Anterior cingulate cortex (tissue), 58 donors: ENCODE results near the gene MSI2.

Experiments
- DNase-seq, 58 donors: peaks; one replicate each; lab custom pipeline; 2025; lab: John Stamatoyannopoulos, UW

Gene MSI2

DNA sequence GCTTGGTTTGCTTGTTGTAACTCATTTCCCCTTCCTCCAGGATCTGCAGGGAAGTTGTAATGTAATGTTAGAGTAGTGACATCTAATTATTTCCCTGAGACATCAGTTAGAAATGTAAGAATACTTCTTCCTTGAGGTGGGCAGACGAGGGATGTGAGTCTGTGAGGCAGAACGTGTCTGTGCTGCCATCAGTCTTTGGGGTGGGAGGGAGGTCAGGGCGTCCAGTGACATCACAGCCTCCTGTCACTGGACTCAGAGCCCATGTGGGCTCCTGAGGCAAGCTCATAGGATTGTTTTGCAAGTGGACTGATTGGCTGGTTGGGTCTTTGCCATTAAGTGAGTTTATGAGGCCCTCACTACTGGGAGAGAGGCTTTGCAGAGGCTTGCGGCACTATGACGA, 300.0 kb downstream of the MSI2 start:
- DNase-seq, result no peak

DNA sequence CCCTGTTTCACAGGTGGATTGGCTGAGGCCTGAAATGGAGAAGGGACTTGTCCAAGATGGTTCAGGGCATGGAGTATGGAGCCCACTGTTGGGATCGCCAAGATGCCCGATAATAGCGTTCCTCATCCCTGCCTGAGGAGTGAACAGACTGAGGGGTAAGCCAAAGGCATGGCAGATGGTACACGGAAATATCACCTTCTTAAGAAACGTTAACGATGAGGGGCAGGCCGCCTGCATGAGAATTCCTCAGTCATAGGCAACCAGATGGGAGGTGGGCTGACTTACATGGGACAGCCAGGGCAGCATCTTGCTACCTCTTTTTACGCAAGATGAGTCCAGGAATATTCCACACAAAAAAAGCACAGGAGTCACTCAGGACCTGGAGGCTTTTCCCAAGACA, 300.7 kb downstream of the MSI2 start:
- DNase-seq, result no peak

DNA sequence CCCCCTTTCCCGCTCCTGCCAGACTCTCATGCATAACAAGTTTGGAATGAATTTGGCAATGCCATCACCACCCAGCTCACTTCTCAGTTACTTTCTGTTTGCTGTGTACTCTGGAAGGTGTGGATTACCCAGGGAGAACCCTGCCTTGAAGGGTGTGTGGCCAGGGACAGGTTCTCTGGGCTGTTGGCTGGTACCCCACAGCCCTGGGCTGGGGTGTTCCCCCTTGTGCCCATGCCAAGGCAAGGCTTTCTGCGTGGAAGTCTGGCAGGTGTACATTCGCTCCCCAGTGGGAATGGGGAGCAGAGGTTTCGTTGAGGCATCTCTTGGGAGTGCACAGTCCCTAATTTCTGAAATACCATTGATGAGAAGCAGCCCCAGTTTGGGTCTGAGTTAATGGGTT, 301.1 kb downstream of the MSI2 start:
- no peak for DNase-seq

GRCh38 chr17:57557834-57558681, 301.7 kb downstream of the MSI2 start:
- no peak for DNase-seq

DNA sequence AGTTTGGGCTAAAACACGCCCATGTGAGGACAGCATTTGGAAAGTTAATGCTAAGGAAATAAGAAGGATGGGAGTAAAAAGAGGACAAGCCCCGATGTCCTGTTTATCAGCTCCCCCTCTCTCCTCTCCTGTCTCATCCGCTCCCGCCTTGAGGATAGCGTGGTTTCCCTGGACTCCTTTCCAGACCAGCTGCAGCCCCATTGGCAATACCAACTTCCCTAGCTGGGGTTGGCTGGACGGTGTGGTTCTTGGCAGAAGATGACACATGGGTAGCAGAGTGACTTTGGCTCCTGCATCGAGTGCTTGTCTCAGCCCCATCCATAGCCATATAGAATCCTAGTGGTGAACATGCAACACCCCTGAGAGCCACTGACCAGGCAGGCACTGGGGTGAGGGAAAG, 302.9 kb downstream of the MSI2 start:
- no peak for DNase-seq

- DNase-seq, result no peak
These were observed 303.5 kb downstream of the MSI2 start for GRCh38 chr17:57559634-57560318.

GRCh38 chr17:57560319-57560705, 304.0 kb downstream of the MSI2 start:
- no peak for DNase-seq

GRCh38 chr17:57561072-57561861, 304.9 kb downstream of the MSI2 start:
- no peak for DNase-seq

DNA sequence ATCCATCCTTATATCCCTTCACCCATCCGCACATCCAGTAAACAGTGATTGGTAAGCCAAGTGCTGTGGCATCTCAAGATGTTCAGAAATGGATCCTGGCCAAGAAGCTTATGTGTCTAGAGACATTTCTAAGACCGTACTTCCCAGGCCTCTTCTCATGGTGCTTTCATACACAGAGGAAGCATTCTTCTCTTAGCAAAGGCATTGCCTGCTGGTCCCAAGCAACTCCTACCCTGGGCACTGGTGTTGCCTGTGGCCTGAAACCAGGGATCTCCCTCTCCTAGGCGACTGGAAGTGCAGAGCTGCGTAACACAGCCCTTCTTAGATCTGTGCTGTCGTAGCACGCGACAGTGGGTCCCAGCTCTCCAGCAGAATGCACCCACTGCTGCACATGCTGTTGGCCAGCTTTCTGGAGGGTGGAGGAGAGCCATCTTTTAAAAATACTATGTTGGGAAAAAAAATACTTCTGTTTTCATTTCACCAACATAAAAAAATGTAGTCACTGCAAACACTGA, 305.9 kb downstream of the MSI2 start:
- DNase-seq, result peak in 35 of 58 donors; percentile 21 to 76 (median 43)

DNA sequence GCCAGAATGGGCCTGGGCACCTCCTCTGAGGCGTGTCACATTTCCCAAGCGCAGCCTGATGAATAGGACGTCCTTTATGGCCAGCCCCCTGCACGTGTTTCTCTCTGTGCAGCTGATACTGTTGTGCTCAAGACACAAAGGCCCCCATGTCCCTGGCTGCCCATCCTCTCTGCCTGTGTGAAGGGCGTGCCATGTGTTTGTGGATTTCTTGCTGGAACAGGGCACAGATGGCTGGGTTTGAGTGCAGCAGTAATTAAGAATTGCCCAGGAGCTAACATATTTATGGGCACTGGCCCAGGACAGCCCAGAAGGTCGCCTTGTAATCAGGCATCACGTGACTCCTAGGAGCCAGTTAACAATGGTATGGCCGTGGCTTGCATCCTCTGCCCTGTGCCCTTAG, 307.6 kb downstream of the MSI2 start:
- DNase-seq, result peak in 8 of 58 donors; percentile 21 to 56 (median 40)

DNA sequence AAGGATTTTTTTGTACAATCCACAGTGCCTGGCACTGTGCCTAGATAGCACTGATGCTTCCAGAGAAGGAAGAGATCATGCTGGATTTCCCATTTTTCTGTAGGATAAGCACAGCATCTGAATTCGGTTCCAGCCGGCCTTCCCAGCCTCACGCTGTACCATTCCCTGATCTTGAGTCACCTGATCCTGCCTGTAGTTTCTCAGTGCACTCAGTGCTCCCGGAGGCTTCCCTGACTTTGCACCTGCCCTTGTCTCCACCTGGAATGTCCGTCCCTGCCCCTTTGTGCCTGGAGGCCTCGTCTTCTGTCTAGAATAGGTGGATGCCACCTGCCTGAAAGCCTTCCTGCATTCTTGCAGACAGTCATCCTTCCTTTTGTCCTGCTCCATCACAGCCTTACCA, 308.9 kb downstream of the MSI2 start:
- no peak for DNase-seq

GRCh38 chr17:57566721-57567120, 310.4 kb downstream of the MSI2 start:
- no peak for DNase-seq

DNA sequence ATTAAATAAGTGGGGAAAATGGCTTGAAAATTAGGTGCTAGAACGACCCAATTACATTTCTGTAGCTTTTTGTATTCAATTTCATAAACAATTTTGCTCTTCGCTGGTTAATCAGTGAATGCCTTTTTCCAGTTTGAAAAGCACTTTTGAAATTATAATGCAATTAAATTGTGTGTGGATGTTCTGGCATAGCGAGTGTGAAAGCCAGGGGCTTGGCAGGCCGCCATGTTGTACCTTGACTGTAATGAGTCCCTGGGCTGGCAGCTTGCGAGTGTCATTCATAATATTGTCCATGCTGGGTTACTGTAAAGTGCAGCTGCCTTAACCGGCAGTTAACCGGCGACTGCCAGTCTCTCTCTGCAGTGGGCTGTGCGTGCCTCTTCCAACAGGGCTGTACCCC, 310.9 kb downstream of the MSI2 start:
- DNase-seq, result peak in 1 of 58 donors; percentile 41

- DNase-seq, result no peak
These were observed 312.0 kb downstream of the MSI2 start for GRCh38 chr17:57568340-57568739.

DNA sequence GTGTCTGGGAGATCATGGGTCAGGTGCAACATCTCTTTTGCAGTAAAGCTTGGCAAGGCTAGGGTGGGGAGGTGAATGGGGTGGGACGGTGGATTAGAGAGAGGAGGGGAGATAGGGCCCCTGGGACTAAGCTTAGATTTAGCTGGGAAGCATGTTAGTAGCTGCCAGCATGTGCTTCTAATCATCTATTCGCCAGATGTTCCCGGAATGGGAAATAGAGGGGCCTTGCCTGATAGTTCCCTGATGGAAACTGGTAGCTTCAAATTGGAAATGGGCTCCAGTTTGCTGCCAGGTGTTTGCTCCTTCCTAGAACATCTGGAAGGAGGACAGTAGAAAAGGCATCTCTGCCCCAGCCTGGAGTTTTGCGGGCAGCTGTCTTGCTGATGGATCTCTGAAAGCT, 312.7 kb downstream of the MSI2 start:
- no peak for DNase-seq

GRCh38 chr17:57569853-57570252, 313.5 kb downstream of the MSI2 start:
- no peak for DNase-seq

- DNase-seq, result peak in 27 of 58 donors; percentile 24 to 72 (median 39)
These were observed 314.5 kb downstream of the MSI2 start for GRCh38 chr17:57570724-57571344.

DNA sequence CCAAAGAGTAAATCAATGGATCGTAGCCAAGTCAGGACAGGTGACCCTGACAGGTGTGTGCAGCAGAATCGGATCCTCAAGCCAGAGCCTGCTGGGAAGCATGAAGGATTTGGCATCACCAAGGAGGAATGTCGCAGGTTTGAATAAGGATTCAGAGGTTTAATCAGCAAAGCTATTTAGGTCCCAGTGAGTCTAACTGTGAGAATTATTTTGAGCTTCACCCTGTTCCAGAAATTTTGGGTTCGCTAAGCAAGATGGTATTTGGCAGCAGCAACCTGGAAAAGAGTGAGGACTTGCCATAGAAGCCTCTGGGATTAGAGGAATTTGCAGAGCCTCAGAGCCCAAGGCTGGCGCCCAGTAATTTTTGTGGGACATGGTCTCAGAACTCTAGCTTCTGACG, 315.7 kb downstream of the MSI2 start:
- peak in 1 of 58 donors; percentile 34 for DNase-seq

- no peak for DNase-seq
These were observed 316.3 kb downstream of the MSI2 start for GRCh38 chr17:57572600-57572999.

- DNase-seq, result peak in 24 of 58 donors; percentile 12 to 66 (median 42)
These were observed 317.8 kb downstream of the MSI2 start for GRCh38 chr17:57574040-57574513.
